WTC11 (cell line): ENCODE results near the gene MAPRE2. TPM values are rescaled to one million over a fixed set of nuclear protein-coding genes. Genes with fewer than 3 reads are reported as not detected.

Experiments used
- ATAC-seq: fragments of 200-7000 bp; cut with Tn5 transposase; 2 replicates; pipeline ENCODE4 v1.10.0; 2021; ENCODE audit warnings: mild to moderate bottlenecking, moderate library complexity
- CTCF ChIA-PET: fragments of 300-600 bp; sonication (Branson Sonifier 250); formaldehyde crosslinking; loops from one replicate; lab custom pipeline; 2021; ENCODE audit warnings: antibody characterized with exemption; lab: Charles Lee
- POLR2A ChIA-PET: fragments of 350-600 bp; sonication (Branson Sonifier 250); formaldehyde crosslinking; loops from one replicate; lab custom pipeline; 2021; ENCODE audit warnings: antibody characterized with exemption; lab: Charles Lee
- DNase-seq: peaks from one replicate; pipeline ENCODE4 v3.0.0; 2021; ENCODE audit warnings: low spot score
- H3K27ac Mint-ChIP-seq: 2 replicates; pipeline ENCODE4 v1.8.0; 2021; ENCODE audit warnings: mixed read lengths
- H3K27me3 Mint-ChIP-seq: 2 replicates; pipeline ENCODE4 v1.8.0; 2021; ENCODE audit warnings: low read depth, mild to moderate bottlenecking, moderate library complexity, mixed read lengths
- H3K36me3 Mint-ChIP-seq: 2 replicates; pipeline ENCODE4 v1.8.0; 2021; ENCODE audit warnings: mixed read lengths
- H3K4me1 Mint-ChIP-seq: 2 replicates; pipeline ENCODE4 v1.8.0; 2022; ENCODE audit warnings: mixed read lengths
- H3K4me3 Mint-ChIP-seq: 2 replicates; pipeline ENCODE4 v1.8.0; 2021; ENCODE audit warnings: mild to moderate bottlenecking, moderate library complexity, mixed read lengths
- H3K9me3 Mint-ChIP-seq: 2 replicates; pipeline ENCODE4 v1.8.0; 2021; ENCODE audit warnings: mixed read lengths
- ATF1 ChIP-seq: sonication (generic); formaldehyde crosslinking; IDR thresholded peaks from 2 replicates; pipeline ENCODE4 v1.8.1; 2023; ENCODE audit warnings: mild to moderate bottlenecking, moderate library complexity, missing genetic modification reagents
- E2F4 ChIP-seq: sonication (generic); formaldehyde crosslinking; IDR thresholded peaks from 2 replicates; pipeline ENCODE4 v1.8.1; 2022; ENCODE audit warnings: low read depth, mild to moderate bottlenecking, moderate library complexity, missing genetic modification reagents, borderline replicate concordance
- FOXK1 ChIP-seq: sonication (generic); formaldehyde crosslinking; IDR thresholded peaks from 2 replicates; pipeline ENCODE4 v1.8.0; 2022; ENCODE audit warnings: mild to moderate bottlenecking, moderate library complexity, missing genetic modification reagents
- FOXP1 ChIP-seq: sonication (generic); formaldehyde crosslinking; IDR thresholded peaks from 2 replicates; pipeline ENCODE4 v1.8.0; 2022; ENCODE audit warnings: missing genetic modification reagents, mild to moderate bottlenecking, moderate library complexity, borderline replicate concordance
- GABPB1 ChIP-seq: sonication (generic); formaldehyde crosslinking; IDR thresholded peaks from 2 replicates; pipeline ENCODE4 v1.8.1; 2023; ENCODE audit warnings: mild to moderate bottlenecking, missing genetic modification reagents
- GTF2I ChIP-seq: fragments of 250-450 bp; sonication (Bioruptor Pico); conservative IDR thresholded peaks from 2 replicates; pipeline ENCODE4 v1.4.0; 2021; ENCODE audit warnings: mild to moderate bottlenecking
- HMGA2 ChIP-seq: fragments of 250-450 bp; sonication (Bioruptor Pico); IDR thresholded peaks from 2 replicates; pipeline ENCODE4 v1.4.0; 2021; ENCODE audit warnings: mild to moderate bottlenecking, moderate library complexity
- IRF2 ChIP-seq: sonication (generic); formaldehyde crosslinking; IDR thresholded peaks from 2 replicates; pipeline ENCODE4 v1.8.0; 2022; ENCODE audit warnings: low read depth, missing genetic modification reagents, borderline replicate concordance
- KAT7 ChIP-seq: sonication (generic); formaldehyde crosslinking; IDR thresholded peaks from 2 replicates; pipeline ENCODE4 v1.8.1; 2023; ENCODE audit warnings: missing genetic modification reagents, mild to moderate bottlenecking, borderline replicate concordance
- MXD4 ChIP-seq: fragments of 250-450 bp; sonication (Bioruptor Pico); IDR thresholded peaks from 2 replicates; pipeline ENCODE4 v1.8.0; 2021; ENCODE audit warnings: mild to moderate bottlenecking, moderate library complexity, borderline replicate concordance
- MYBL2 ChIP-seq: sonication (generic); formaldehyde crosslinking; IDR thresholded peaks from 2 replicates; pipeline ENCODE4 v1.8.1; 2023; ENCODE audit warnings: mild to moderate bottlenecking, moderate library complexity, missing genetic modification reagents
- NFATC4 ChIP-seq: fragments of 250-450 bp; sonication (Bioruptor Pico); IDR thresholded peaks from 2 replicates; pipeline ENCODE4 v1.9.0; 2021; ENCODE audit warnings: mild to moderate bottlenecking
- NFYB ChIP-seq: sonication (generic); formaldehyde crosslinking; conservative IDR thresholded peaks from 2 replicates; pipeline ENCODE4 v1.8.0; 2022; ENCODE audit warnings: low read depth, missing genetic modification reagents
- NR2C2 ChIP-seq: sonication (generic); formaldehyde crosslinking; IDR thresholded peaks from 2 replicates; pipeline ENCODE4 v1.8.0; 2022; ENCODE audit warnings: mild to moderate bottlenecking, missing genetic modification reagents
- PRRX2 ChIP-seq: fragments of 250-450 bp; sonication (Bioruptor Pico); IDR thresholded peaks from 2 replicates; pipeline ENCODE4 v1.8.0; 2021; ENCODE audit warnings: mild to moderate bottlenecking
- RELA ChIP-seq: sonication (generic); formaldehyde crosslinking; IDR thresholded peaks from 2 replicates; pipeline ENCODE4 v1.8.1; 2022; ENCODE audit warnings: missing genetic modification reagents, mild to moderate bottlenecking, borderline replicate concordance
- SMAD3 ChIP-seq: sonication (generic); formaldehyde crosslinking; IDR thresholded peaks from 2 replicates; pipeline ENCODE4 v1.8.0; 2022; ENCODE audit warnings: missing genetic modification reagents, mild to moderate bottlenecking, borderline replicate concordance
- STAT6 ChIP-seq: sonication (generic); formaldehyde crosslinking; conservative IDR thresholded peaks from 2 replicates; pipeline ENCODE4 v1.8.1; 2023; ENCODE audit warnings: mild to moderate bottlenecking, low read depth, missing genetic modification reagents, moderate library complexity
- TCF7 ChIP-seq: sonication (generic); formaldehyde crosslinking; IDR thresholded peaks from 2 replicates; pipeline ENCODE4 v1.8.0; 2022; ENCODE audit warnings: mild to moderate bottlenecking, low read depth, missing genetic modification reagents, moderate library complexity
- ZNF396 ChIP-seq: fragments of 250-450 bp; sonication (Bioruptor Pico); IDR thresholded peaks from 2 replicates; pipeline ENCODE4 v1.8.0; 2021; ENCODE audit warnings: mild to moderate bottlenecking, moderate library complexity, borderline replicate concordance
- ZNF423 ChIP-seq: fragments of 250-450 bp; sonication (Bioruptor Pico); IDR thresholded peaks from 2 replicates; pipeline ENCODE4 v2.1.2; 2022; ENCODE audit warnings: mild to moderate bottlenecking, moderate library complexity
- ZSCAN18 ChIP-seq: fragments of 250-450 bp; sonication (Bioruptor Pico); IDR thresholded peaks from 2 replicates; pipeline ENCODE4 v2.1.2; 2022; ENCODE audit warnings: mild to moderate bottlenecking, moderate library complexity
- total RNA-seq: library from RNA; stranded (reverse); gene quantifications from 3 replicates; pipeline ENCODE4 v1.2.3, GENCODE V29; 2021
- TF ChIP-seq, protein P1 (sequence below): sonication (generic); formaldehyde crosslinking; IDR thresholded peaks from 2 replicates; pipeline ENCODE4 v1.8.1; 2022; ENCODE audit warnings: missing genetic modification reagents, borderline replicate concordance
- TF ChIP-seq, protein P2 (sequence below): fragments of 250-450 bp; sonication (Bioruptor Pico); IDR thresholded peaks from 2 replicates; pipeline ENCODE4 v1.9.0; 2021; ENCODE audit warnings: mild to moderate bottlenecking
- TF ChIP-seq, protein P3 (sequence below): sonication (generic); formaldehyde crosslinking; IDR thresholded peaks from 2 replicates; pipeline ENCODE4 v1.8.1; 2022; ENCODE audit warnings: mild to moderate bottlenecking, moderate library complexity, missing genetic modification reagents

MAPRE2 gene
- total RNA-seq, 1 experiment from 2014 or later, result 20.4 TPM

GRCh38 chr18:35024196-35024595 is 17.0 kb upstream of the MAPRE2 start:
- Mint-ChIP-seq H3K27ac (no peak overlapping the region), H3K27me3 (no peaks in the 10 kb centered on the region), H3K9me3 (no peaks in the 10 kb centered on the region), H3K36me3 (no peaks in the 10 kb centered on the region), H3K4me1 (peaks cover 14% of the 10 kb centered on the region), H3K4me3 (no peak overlapping the region)
- POLR2A ChIA-PET, result no interaction called here
- DNase-seq (no peak), ATAC-seq (no peak)
- TF ChIP-seq, protein P1, sequence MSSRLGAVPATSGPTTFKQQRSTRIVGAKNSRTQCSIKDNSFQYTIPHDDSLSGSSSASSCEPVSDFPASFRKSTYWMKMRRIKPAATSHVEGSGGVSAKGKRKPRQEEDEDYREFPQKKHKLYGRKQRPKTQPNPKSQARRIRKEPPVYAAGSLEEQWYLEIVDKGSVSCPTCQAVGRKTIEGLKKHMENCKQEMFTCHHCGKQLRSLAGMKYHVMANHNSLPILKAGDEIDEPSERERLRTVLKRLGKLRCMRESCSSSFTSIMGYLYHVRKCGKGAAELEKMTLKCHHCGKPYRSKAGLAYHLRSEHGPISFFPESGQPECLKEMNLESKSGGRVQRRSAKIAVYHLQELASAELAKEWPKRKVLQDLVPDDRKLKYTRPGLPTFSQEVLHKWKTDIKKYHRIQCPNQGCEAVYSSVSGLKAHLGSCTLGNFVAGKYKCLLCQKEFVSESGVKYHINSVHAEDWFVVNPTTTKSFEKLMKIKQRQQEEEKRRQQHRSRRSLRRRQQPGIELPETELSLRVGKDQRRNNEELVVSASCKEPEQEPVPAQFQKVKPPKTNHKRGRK (CRISPR knock-in tag), result no peak
- no peak for TF ChIP-seq ZNF423 (CRISPR knock-in tag)
- no peak for TF ChIP-seq PRRX2 (CRISPR knock-in tag)
- no peak for TF ChIP-seq KAT7 (CRISPR knock-in tag)
- no peak for TF ChIP-seq ZNF396 (CRISPR knock-in tag)
- TF ChIP-seq MXD4 (CRISPR knock-in tag), result no peak
- no peak for TF ChIP-seq TCF7 (CRISPR knock-in tag)
- TF ChIP-seq NFATC4, result no peak
- TF ChIP-seq, protein P2, sequence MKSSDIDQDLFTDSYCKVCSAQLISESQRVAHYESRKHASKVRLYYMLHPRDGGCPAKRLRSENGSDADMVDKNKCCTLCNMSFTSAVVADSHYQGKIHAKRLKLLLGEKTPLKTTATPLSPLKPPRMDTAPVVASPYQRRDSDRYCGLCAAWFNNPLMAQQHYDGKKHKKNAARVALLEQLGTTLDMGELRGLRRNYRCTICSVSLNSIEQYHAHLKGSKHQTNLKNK (CRISPR knock-in tag), result no peak
- no peak for TF ChIP-seq IRF2 (CRISPR knock-in tag)
- no peak for TF ChIP-seq ZSCAN18 (CRISPR knock-in tag)
- TF ChIP-seq SMAD3, result no peak
- no peak for TF ChIP-seq NR2C2 (CRISPR knock-in tag)
- no peak for TF ChIP-seq GABPB1 (CRISPR knock-in tag)
- CTCF ChIA-PET, result interaction anchor here (0.5 to 3.3 kb wide), 3 partner anchors 60 to 119 kb away, joined by 3 to 42 read pairs (median 37); no protein-coding TSS in a partner anchor

DNA sequence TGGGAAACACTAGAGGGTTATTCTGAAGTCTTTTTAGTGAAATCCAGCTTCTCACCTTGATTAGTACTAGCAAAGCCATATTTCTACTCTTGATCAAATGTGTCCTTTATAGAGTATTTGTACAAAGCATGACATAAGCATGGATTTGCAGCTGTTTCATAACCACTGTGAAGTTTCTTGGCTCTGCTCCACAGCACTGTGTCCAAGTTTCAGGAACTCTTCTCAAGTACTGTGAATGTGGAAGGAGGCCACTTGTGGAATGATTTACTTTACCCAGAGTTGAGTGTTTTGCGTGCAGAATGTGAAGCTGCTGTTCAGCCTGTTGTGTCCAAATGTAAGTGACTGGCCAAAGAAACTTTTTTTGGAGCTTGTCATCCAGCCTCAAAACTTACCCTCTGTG is 16.2 kb upstream of the MAPRE2 start:
- ChIA-PET POLR2A (no interaction called here), CTCF (interaction anchor here (0.8 to 3.3 kb wide), 6 partner anchors 13 to 150 kb away, joined by 3 to 42 read pairs (median 10); partner anchors contain the start of gene MAPRE2)
- Mint-ChIP-seq H3K27me3 (no peaks in the 10 kb centered on the region), H3K9me3 (no peaks in the 10 kb centered on the region), H3K4me1 (peaks cover 14% of the 10 kb centered on the region), H3K4me3 (no peak overlapping the region), H3K36me3 (no peaks in the 10 kb centered on the region), H3K27ac (no peak overlapping the region)
- ATAC-seq (no peak), DNase-seq (no peak)
- TF ChIP-seq ATF1 (CRISPR knock-in tag) (no peak), STAT6 (CRISPR knock-in tag) (no peak)

GRCh38 chr18:35026407-35027061 is 14.7 kb upstream of the MAPRE2 start:
- Mint-ChIP-seq H3K9me3 (no peaks in the 10 kb centered on the region), H3K36me3 (no peaks in the 10 kb centered on the region)
- ATAC-seq, result peak; percentile 90
- TF ChIP-seq, protein P3, sequence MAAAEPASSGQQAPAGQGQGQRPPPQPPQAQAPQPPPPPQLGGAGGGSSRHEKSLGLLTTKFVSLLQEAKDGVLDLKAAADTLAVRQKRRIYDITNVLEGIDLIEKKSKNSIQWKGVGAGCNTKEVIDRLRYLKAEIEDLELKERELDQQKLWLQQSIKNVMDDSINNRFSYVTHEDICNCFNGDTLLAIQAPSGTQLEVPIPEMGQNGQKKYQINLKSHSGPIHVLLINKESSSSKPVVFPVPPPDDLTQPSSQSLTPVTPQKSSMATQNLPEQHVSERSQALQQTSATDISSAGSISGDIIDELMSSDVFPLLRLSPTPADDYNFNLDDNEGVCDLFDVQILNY, result no peak
- TF ChIP-seq NFYB (CRISPR knock-in tag) (no peak), IRF2 (CRISPR knock-in tag) (no peak), FOXK1 (no peak), HMGA2 (CRISPR knock-in tag) (no peak), GTF2I (CRISPR knock-in tag) (no peak), RELA (CRISPR knock-in tag) (no peak), MYBL2 (CRISPR knock-in tag) (no peak), E2F4 (CRISPR knock-in tag) (no peak), FOXP1 (no peak)
- TF ChIP-seq, all 79 proteins: peak for 0
- ChIA-PET POLR2A (interaction anchor here (1.3 kb wide), 1 partner anchor 15 kb away, joined by 5 read pairs; the partner anchor contains the start of gene MAPRE2), CTCF (interaction anchor here (0.6 to 3.3 kb wide), 20 partner anchors 10 to 329 kb away, joined by 3 to 42 read pairs (median 4); partner anchors contain the start of genes MAPRE2 and ZNF397)
- no peak for DNase-seq
- H3K4me1 Mint-ChIP-seq, result peaks cover 14% of the 10 kb centered on the region
- H3K27me3 Mint-ChIP-seq, result no peaks in the 10 kb centered on the region
- no peak overlapping the region for H3K4me3 Mint-ChIP-seq
- H3K27ac Mint-ChIP-seq, result no peak overlapping the region
